ENCODE measurements around the gene FAM227A. TPM values are rescaled to one million over a fixed set of nuclear protein-coding genes. Genes with fewer than 3 reads are reported as not detected.

FAM227A gene
- total and polyA plus RNA-seq, 8 donors = 1.5 to 8.8 (median 4.6) TPM

- ATAC-seq (peak; percentile 30), DNase-seq (peak in 1 of 4 donors; percentile 63)
- peaks cover 32 to 66% of the 10 kb centered on the region in 2 donors for H3K4me1 ChIP-seq
- no peaks in the 10 kb centered on the region for H3K9me3 ChIP-seq
- peak overlapping the region; percentile 84 to 96 for H3K27ac ChIP-seq
- peaks cover 0 to 24% of the 10 kb centered on the region in 2 donors for H3K36me3 ChIP-seq
- intact Hi-C loops (cut with DNase I) = no loop called here
- H3K27me3 ChIP-seq = no peaks in the 10 kb centered on the region
- TF ChIP-seq, protein P1, sequence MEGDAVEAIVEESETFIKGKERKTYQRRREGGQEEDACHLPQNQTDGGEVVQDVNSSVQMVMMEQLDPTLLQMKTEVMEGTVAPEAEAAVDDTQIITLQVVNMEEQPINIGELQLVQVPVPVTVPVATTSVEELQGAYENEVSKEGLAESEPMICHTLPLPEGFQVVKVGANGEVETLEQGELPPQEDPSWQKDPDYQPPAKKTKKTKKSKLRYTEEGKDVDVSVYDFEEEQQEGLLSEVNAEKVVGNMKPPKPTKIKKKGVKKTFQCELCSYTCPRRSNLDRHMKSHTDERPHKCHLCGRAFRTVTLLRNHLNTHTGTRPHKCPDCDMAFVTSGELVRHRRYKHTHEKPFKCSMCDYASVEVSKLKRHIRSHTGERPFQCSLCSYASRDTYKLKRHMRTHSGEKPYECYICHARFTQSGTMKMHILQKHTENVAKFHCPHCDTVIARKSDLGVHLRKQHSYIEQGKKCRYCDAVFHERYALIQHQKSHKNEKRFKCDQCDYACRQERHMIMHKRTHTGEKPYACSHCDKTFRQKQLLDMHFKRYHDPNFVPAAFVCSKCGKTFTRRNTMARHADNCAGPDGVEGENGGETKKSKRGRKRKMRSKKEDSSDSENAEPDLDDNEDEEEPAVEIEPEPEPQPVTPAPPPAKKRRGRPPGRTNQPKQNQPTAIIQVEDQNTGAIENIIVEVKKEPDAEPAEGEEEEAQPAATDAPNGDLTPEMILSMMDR (IDR thresholded peaks at IDR 0.05) = no peak
- H3K4me3 ChIP-seq = peak overlapping the region in 1 of 2 donors; percentile 77
Measured at GRCh38 chr22:38696606-38697424, 40.6 kb upstream of the FAM227A start.

- TF ChIP-seq, protein P1 (IDR thresholded peaks at IDR 0.05) = no peak
- H3K27ac ChIP-seq = peak overlapping the region; percentile 58 to 96
Measured at GRCh38 chr22:38694940-38695339, 38.7 kb upstream of the FAM227A start.

DNA sequence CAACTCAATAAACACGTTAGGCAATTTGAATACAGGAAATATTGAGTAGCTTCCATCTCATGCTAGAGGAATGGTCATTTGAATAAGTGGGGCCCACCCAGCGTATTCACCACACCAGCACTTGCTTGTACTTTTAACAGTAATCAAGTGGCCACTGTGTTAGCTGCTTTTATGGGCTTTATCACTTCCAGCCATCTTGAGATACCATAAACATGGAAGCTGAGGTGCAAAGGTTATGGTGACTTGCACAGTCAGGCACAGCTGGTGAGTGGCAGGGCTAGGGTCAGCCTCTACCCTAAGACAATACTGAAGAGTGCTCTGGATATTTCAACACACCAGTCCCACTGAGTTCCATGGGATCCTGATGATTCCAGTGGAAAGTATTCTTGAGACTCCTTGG, 37.9 kb upstream of the FAM227A start:
- intact Hi-C loops (cut with DNase I) = no loop called here
- no peak overlapping the region for H3K4me3 ChIP-seq
- no peak for DNase-seq
- H3K27ac ChIP-seq = peak overlapping the region in 1 of 2 donors; percentile 96
- peaks cover 0 to 47% of the 10 kb centered on the region in 2 donors for H3K36me3 ChIP-seq
- TF ChIP-seq, protein P1 (IDR thresholded peaks at IDR 0.05) = no peak
- no peaks in the 10 kb centered on the region for H3K27me3 ChIP-seq
- no peaks in the 10 kb centered on the region for H3K9me3 ChIP-seq
- peaks cover 32 to 49% of the 10 kb centered on the region in 2 donors for H3K4me1 ChIP-seq
- ATAC-seq = no peak

More at GRCh38 chr22:38694940-38695339, 38.7 kb upstream of the FAM227A start:
- ATAC-seq = peak; percentile 54
- peaks cover 32 to 58% of the 10 kb centered on the region in 2 donors for H3K4me1 ChIP-seq
- peaks cover 0 to 41% of the 10 kb centered on the region in 2 donors for H3K36me3 ChIP-seq
- no peak for DNase-seq
- intact Hi-C loops (cut with DNase I) = no loop called here
- H3K9me3 ChIP-seq = no peaks in the 10 kb centered on the region
- no peaks in the 10 kb centered on the region for H3K27me3 ChIP-seq
- no peak overlapping the region for H3K4me3 ChIP-seq

- no peaks in the 10 kb centered on the region for H3K9me3 ChIP-seq
- no peak overlapping the region for H3K27ac ChIP-seq
- no peaks in the 10 kb centered on the region for H3K27me3 ChIP-seq
- H3K4me3 ChIP-seq = no peak overlapping the region
- intact Hi-C loops (cut with DNase I) = no loop called here
- H3K4me1 ChIP-seq = peaks cover 0 to 5% of the 10 kb centered on the region in 2 donors
- ATAC-seq (no peak), DNase-seq (no peak)
- TF ChIP-seq, protein P1 (IDR thresholded peaks at IDR 0.05) = no peak
- peaks cover 0 to 83% of the 10 kb centered on the region in 2 donors for H3K36me3 ChIP-seq
Measured at GRCh38 chr22:38689651-38690050, 33.5 kb upstream of the FAM227A start.

GRCh38 chr22:38685761-38686160, 29.6 kb upstream of the FAM227A start:
- no peak overlapping the region for H3K4me3 ChIP-seq
- TF ChIP-seq, protein P1 (IDR thresholded peaks at IDR 0.05) = no peak
- no peak for ATAC-seq
- no peak for DNase-seq
- H3K9me3 ChIP-seq = no peaks in the 10 kb centered on the region
- H3K36me3 ChIP-seq = peaks cover 0 to 72% of the 10 kb centered on the region in 2 donors
- intact Hi-C loops (cut with DNase I) = no loop called here
- peaks cover 8 to 17% of the 10 kb centered on the region in 2 donors for H3K4me1 ChIP-seq
- no peaks in the 10 kb centered on the region for H3K27me3 ChIP-seq
- H3K27ac ChIP-seq = no peak overlapping the region
